GM19099 (cell line): ENCODE data around the gene MLLT6.

Source experiments
- POLR2A ChIP-seq: IDR thresholded peaks from 3 replicates; pipeline ENCODE4 v1.6.1; 2011; ENCODE audit warnings: low read depth; ENCODE audit not compliant: insufficient read length; ENCODE audit errors: extremely low read depth

MLLT6 gene

GRCh38 chr17:38748149-38748891, 43.2 kb downstream of the MLLT6 start, which contains the start of gene PCGF2:
Gene PCGF2, minus strand, starts transcription at chr17:38748336. Its CDS starts 7,934 bp downstream, at chr17:38740402.
- TF ChIP-seq POLR2A = peak; percentile 19

GRCh38 chr17:38748892-38749222, 43.8 kb downstream of the MLLT6 start:
- no peak for TF ChIP-seq POLR2A

- TF ChIP-seq POLR2A = peak; percentile 59
Measured at GRCh38 chr17:38749223-38750043, 44.4 kb downstream of the MLLT6 start.

GRCh38 chr17:38750044-38750311, 44.9 kb downstream of the MLLT6 start:
- TF ChIP-seq POLR2A = no peak

GRCh38 chr17:38750312-38751121, 45.4 kb downstream of the MLLT6 start:
- TF ChIP-seq POLR2A = no peak

- TF ChIP-seq POLR2A = no peak
Measured at GRCh38 chr17:38751144-38751807, 46.2 kb downstream of the MLLT6 start.

- no peak for TF ChIP-seq POLR2A
Measured at GRCh38 chr17:38751808-38752307, 46.8 kb downstream of the MLLT6 start.

- peak; percentile 75 for TF ChIP-seq POLR2A
Measured at GRCh38 chr17:38752308-38753070, 47.4 kb downstream of the MLLT6 start, which contains the start of gene PSMB3. Gene PSMB3, plus strand, starts transcription at chr17:38752741. Its CDS starts 86 bp downstream, at chr17:38752827.

- no peak for TF ChIP-seq POLR2A
Measured at GRCh38 chr17:38753071-38753506, 48.0 kb downstream of the MLLT6 start.

DNA sequence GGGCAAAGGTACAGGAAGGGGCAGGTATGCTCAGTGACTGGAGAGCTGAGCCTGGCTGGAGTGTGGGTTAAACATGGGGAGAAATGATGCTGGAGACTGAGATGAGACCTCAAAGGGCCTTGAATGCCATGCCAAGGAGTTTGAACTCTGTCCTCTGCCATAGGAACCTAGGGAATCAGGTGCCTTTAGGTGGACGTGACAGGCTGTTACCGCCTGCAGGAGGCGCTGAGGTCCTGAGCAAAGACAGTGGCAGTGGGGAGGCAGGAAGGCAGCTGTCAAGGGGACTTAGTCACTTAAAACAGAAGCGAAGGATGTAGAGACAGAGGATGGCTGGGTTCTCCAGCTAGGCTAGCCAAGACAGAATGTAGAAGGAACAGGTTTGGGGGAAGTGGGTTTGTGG, 56.5 kb downstream of the MLLT6 start:
- no peak for TF ChIP-seq POLR2A

- TF ChIP-seq POLR2A = no peak
Measured at GRCh38 chr17:38762231-38762630, 57.2 kb downstream of the MLLT6 start.

DNA sequence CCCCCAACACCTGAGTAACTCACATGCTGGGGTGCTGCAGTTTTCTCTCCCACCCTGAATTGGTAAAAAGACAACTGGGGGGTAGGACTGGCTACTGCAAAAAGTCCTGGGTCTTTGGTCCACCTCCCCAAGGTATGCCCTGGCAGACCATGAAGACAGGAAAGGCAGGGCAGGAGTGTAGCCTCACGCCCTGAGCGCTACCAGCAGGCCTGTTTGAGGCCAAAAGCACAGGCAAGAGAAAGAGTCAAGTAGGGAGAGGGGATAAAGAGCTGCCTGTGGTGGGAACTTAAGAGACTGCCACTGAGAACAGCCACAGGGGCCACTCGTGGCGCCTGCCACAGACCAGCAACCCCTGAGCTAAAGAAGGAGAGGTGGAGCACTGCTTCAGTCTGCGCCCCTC, 61.3 kb downstream of the MLLT6 start:
- no peak for TF ChIP-seq POLR2A

GRCh38 chr17:38768417-38768816, 63.3 kb downstream of the MLLT6 start:
- no peak for TF ChIP-seq POLR2A

DNA sequence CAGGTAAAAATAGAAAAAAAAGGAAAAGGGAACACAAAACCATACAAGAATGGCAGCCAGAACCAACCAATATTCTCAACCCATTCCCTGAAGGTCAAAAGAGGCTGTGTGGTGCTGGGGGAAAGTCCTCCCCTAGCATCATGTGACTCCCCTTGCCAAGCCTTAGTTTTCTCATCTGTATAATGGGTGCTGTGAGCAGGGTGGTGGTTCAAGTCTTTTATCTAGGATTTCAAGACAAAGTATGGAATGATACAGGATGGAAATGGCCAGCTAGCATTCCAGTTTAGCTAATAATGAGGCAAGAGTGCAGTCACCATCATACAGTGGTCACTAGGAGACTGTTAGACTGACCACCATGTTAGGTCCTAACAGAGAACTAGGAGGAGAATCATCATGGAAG, 68.2 kb downstream of the MLLT6 start:
- no peak for TF ChIP-seq POLR2A
